ENCODE results near the gene PARVB. TPM values are rescaled to one million over a fixed set of nuclear protein-coding genes. Genes with fewer than 3 reads are reported as not detected.

Gene PARVB
- total and polyA plus RNA-seq, 2 donors (not counting 3 experiments of a cell fraction or from before 2014, with no cell fraction given) = 155 to 162 TPM

GRCh38 chr22:44119669-44120313 is 95.7 kb downstream of the PARVB start:
- TF ChIP-seq GATA2 (IDR thresholded peaks at IDR 0.05; ENCODE audit: insufficient read depth, insufficient read length, low read depth, low read length) (no peak), POLR2A (IDR thresholded peaks at IDR 0.05; ENCODE audit: low read depth, low read length) (no peak), JUN (IDR thresholded peaks at IDR 0.05; ENCODE audit: borderline replicate concordance, insufficient read depth, insufficient read length, low read depth) (no peak), MYC (IDR thresholded peaks at IDR 0.05; ENCODE audit: low read depth, low read length) (no peak), CTCF (IDR thresholded peaks at IDR 0.05; ENCODE audit: extremely low read depth in 1 of 2, insufficient read depth in 1 of 2, low read depth in 1 of 2, low read length in 2 of 2) (no peak), FOS (IDR thresholded peaks at IDR 0.05; ENCODE audit: borderline replicate concordance, insufficient read depth, low read length) (no peak)
- dilution Hi-C loops (cut with MboI; ENCODE audit: extremely low pct_ligation_motif_present, low sequenced_read_pairs) = no loop called here
- POLR2A ChIA-PET = no interaction called here
- Histone ChIP-seq H3K4me1 (ENCODE audit: control insufficient read depth, extremely low read depth, insufficient read depth, low read length) (no peaks in the 10 kb centered on the region), H3K36me3 (ENCODE audit: control insufficient read depth in 2 of 2, extremely low read depth in 1 of 2, insufficient read depth in 2 of 2, low read length in 2 of 2) (peaks cover 3 to 23% of the 10 kb centered on the region in 2 experiments), H3K79me2 (ENCODE audit: control insufficient read depth, insufficient read depth, low read length) (peaks cover 11% of the 10 kb centered on the region), H4K20me1 (replicated peaks; ENCODE audit: control insufficient read depth, extremely low read depth, insufficient read depth, low read length) (no peaks in the 10 kb centered on the region), H3K9me1 (replicated peaks; ENCODE audit: control insufficient read depth, extremely low read depth, insufficient read depth, low read length) (no peaks in the 10 kb centered on the region), H3K27me3 (ENCODE audit: control insufficient read depth in 2 of 2, insufficient read depth in 2 of 2, low read length in 2 of 2) (no peaks in the 10 kb centered on the region), H3K4me2 (ENCODE audit: insufficient read depth, low read length) (no peak overlapping the region), H3K9ac (replicated peaks; ENCODE audit: extremely low read depth, insufficient read depth, low read length) (no peak overlapping the region), H2AFZ (ENCODE audit: low read depth, low read length) (no peak overlapping the region), H3K9me3 (replicated peaks; ENCODE audit: control insufficient read depth, insufficient read depth, low read length) (no peaks in the 10 kb centered on the region), H3K27ac (ENCODE audit: insufficient read depth, low read depth, low read length) (no peak overlapping the region), H3K4me3 (replicated peaks in 1 of 3; ENCODE audit: insufficient read depth in 1 of 3, low read depth in 1 of 3, low read length in 3 of 3) (no peak overlapping the region)
- CTCF ChIA-PET = interaction anchor here (0.7 to 1.6 kb wide), 5 partner anchors 10 to 127 kb away, joined by 3 to 5 read pairs (median 4); no protein-coding TSS in a partner anchor
- intact Hi-C loops (cut with micrococcal nuclease) = no loop called here
- BruUV-seq (replicated peaks) = no TSS peak
- DNase-seq (ENCODE audit: low read depth, low spot score) = no peak
- no peak for FAIRE-seq

All from endothelial cell of umbilical vein (primary cell).